Measurements from ENCODE around the gene ERI3. TPM values are rescaled to one million over a fixed set of nuclear protein-coding genes. Genes with fewer than 3 reads are reported as not detected.

The ERI3 gene
- total RNA-seq, 1 experiment from 2014 or later: 74.7 TPM

- no peak for TF ChIP-seq ZMAT4 (CRISPR knock-in tag; IDR thresholded peaks at IDR 0.05)
- TF ChIP-seq STAT6 (CRISPR knock-in tag; conservative IDR thresholded peaks at IDR 0.05; ENCODE audit: low read depth): no peak
- TF ChIP-seq IRF2 (CRISPR knock-in tag; IDR thresholded peaks at IDR 0.05; ENCODE audit: borderline replicate concordance, low read depth): no peak
- TF ChIP-seq ZNF121 (CRISPR knock-in tag; IDR thresholded peaks at IDR 0.05): no peak
- no peak; the same call in 1 of the 2 replicates for TF ChIP-seq ATF1 (CRISPR knock-in tag; IDR thresholded peaks at IDR 0.05)
- TF ChIP-seq CTCF (IDR thresholded peaks at IDR 0.05): no peak
- TF ChIP-seq NR2C2 (CRISPR knock-in tag; IDR thresholded peaks at IDR 0.05): peak; percentile 91
- TF ChIP-seq CDX4 (CRISPR knock-in tag; IDR thresholded peaks at IDR 0.05; ENCODE audit: borderline replicate concordance): no peak
- TF ChIP-seq RORB (CRISPR knock-in tag; IDR thresholded peaks at IDR 0.05): no peak
- no peak for TF ChIP-seq AR (CRISPR knock-in tag; IDR thresholded peaks at IDR 0.05)
- no peak for TF ChIP-seq ZNF396 (CRISPR knock-in tag; IDR thresholded peaks at IDR 0.05; ENCODE audit: borderline replicate concordance)
- TF ChIP-seq NFE2L1 (CRISPR knock-in tag; IDR thresholded peaks at IDR 0.05): 0 out of 2 replicates have a peak, but pooled peaks have one; percentile 35
- TF ChIP-seq ZNF425 (CRISPR knock-in tag; conservative IDR thresholded peaks at IDR 0.05): no peak
- no peak for TF ChIP-seq PRRX2 (CRISPR knock-in tag; IDR thresholded peaks at IDR 0.05)
- no peak; the same call in 1 of the 2 replicates for TF ChIP-seq ESRRA (CRISPR knock-in tag; IDR thresholded peaks at IDR 0.05; ENCODE audit: borderline replicate concordance)
- no peak; the same call in 1 of the 2 replicates for TF ChIP-seq MAX (CRISPR knock-in tag; IDR thresholded peaks at IDR 0.05)
- no peak for TF ChIP-seq ZNF281 (CRISPR knock-in tag; IDR thresholded peaks at IDR 0.05)
- TF ChIP-seq ETV6 (CRISPR knock-in tag; IDR thresholded peaks at IDR 0.05): peak; percentile 8; the same call in 1 of the 2 replicates
- no peak for TF ChIP-seq ZNF263 (CRISPR knock-in tag; IDR thresholded peaks at IDR 0.05; ENCODE audit: low read depth)
- peak; percentile 47; the same call in 1 of the 2 replicates for TF ChIP-seq E2F5 (CRISPR knock-in tag; IDR thresholded peaks at IDR 0.05)
- no peak for TF ChIP-seq ZNF671 (CRISPR knock-in tag; IDR thresholded peaks at IDR 0.05)
- TF ChIP-seq TCF7 (CRISPR knock-in tag; IDR thresholded peaks at IDR 0.05; ENCODE audit: low read depth): 0 out of 2 replicates have a peak, but pooled peaks have one; percentile 54
Observed at GRCh38 chr1:44354840-44355581, at the start of gene ERI3 (continued).

Data from WTC11 (cell line).